Mesenchymal stem cell (in vitro differentiated cells and primary cell): ENCODE results near the gene EPG5.
"Not testable (repeated sequence)": the region's sequence is repeated elsewhere in the genome, so short reads cannot be mapped to it uniquely, and the experiment has no call there.

Experiments
- DNase-seq: peaks from one replicate; pipeline ENCODE4 v3.0.0-alpha.2; 2013
- H2AFZ ChIP-seq: one replicate; pipeline ENCODE4 v1.6.1; 2013; ENCODE audit warnings: low read depth, mild to moderate bottlenecking, control low read depth, inconsistent platforms, low read length, moderate library complexity
- H2AK5ac ChIP-seq: 2 replicates; pipeline ENCODE4 v1.6.1; 2013; ENCODE audit warnings: low read length, moderate library complexity, mild to moderate bottlenecking, inconsistent platforms; ENCODE audit not compliant: severe bottlenecking
- H2BK120ac ChIP-seq: one replicate; pipeline ENCODE4 v1.6.1; 2013; ENCODE audit warnings: low read depth, mild to moderate bottlenecking, inconsistent platforms, low read length, moderate library complexity
- H2BK12ac ChIP-seq, 2 experiments: one replicate each; pipeline ENCODE4 v1.6.1; 2013; ENCODE audit warnings: inconsistent platforms in 2 of 2, low read length in 2 of 2, mild to moderate bottlenecking in 2 of 2, moderate library complexity in 2 of 2, control low read depth in 1 of 2
- H2BK15ac ChIP-seq: one replicate; pipeline ENCODE4 v1.6.1; 2013; ENCODE audit warnings: mild to moderate bottlenecking, low read depth, inconsistent platforms; ENCODE audit not compliant: poor library complexity, severe bottlenecking
- H2BK5ac ChIP-seq: 2 replicates; pipeline ENCODE4 v1.6.1; 2013; ENCODE audit warnings: low read depth, mild to moderate bottlenecking, low read length, control low read depth, inconsistent platforms; ENCODE audit not compliant: poor library complexity, severe bottlenecking
- H3K14ac ChIP-seq, 2 experiments: one replicate each; pipeline ENCODE4 v1.6.1; 2013; ENCODE audit warnings: inconsistent platforms in 2 of 2, low read length in 2 of 2, control low read depth in 1 of 2, mild to moderate bottlenecking in 1 of 2, moderate library complexity in 1 of 2
- H3K18ac ChIP-seq, 2 experiments: one replicate each; pipeline ENCODE4 v1.6.1; 2013; ENCODE audit warnings: inconsistent platforms in 2 of 2, low read length in 2 of 2, control low read depth in 1 of 2, low read depth in 1 of 2, mild to moderate bottlenecking in 1 of 2
- H3K23ac ChIP-seq, 2 experiments: one replicate each; pipeline ENCODE4 v1.6.1; 2013; ENCODE audit warnings: inconsistent platforms in 2 of 2, low read length in 2 of 2, mild to moderate bottlenecking in 2 of 2, moderate library complexity in 2 of 2, control low read depth in 1 of 2
- H3K27ac ChIP-seq: 2 replicates; pipeline ENCODE4 v1.5.1; 2013; ENCODE audit warnings: mild to moderate bottlenecking, moderate library complexity, low read length, control low read depth, inconsistent platforms; ENCODE audit not compliant: poor library complexity, severe bottlenecking
- H3K27me3 ChIP-seq, 2 experiments: 2 replicates each; pipeline versions ENCODE4 v1.6.1 to v1.7.0; 2013; ENCODE audit warnings: low read length in 2 of 2, mild to moderate bottlenecking in 2 of 2, moderate library complexity in 2 of 2, control low read depth in 1 of 2, inconsistent platforms in 1 of 2; ENCODE audit not compliant: control insufficient read depth in 1 of 2, insufficient read depth in 1 of 2
- H3K36me3 ChIP-seq, 2 experiments: 2 replicates each; pipeline versions ENCODE4 v1.6.1 to v1.7.0; 2013; ENCODE audit warnings: low read length in 2 of 2, control low read depth in 1 of 2, inconsistent platforms in 1 of 2, low read depth in 1 of 2, mild to moderate bottlenecking in 1 of 2; ENCODE audit not compliant: insufficient read depth in 2 of 2, control insufficient read depth in 1 of 2
- H3K4ac ChIP-seq, 2 experiments: one replicate each; pipeline ENCODE4 v1.6.1; 2013; ENCODE audit warnings: inconsistent platforms in 2 of 2, low read length in 2 of 2, mild to moderate bottlenecking in 2 of 2, moderate library complexity in 2 of 2, control low read depth in 1 of 2, low read depth in 1 of 2
- H3K4me1 ChIP-seq: 2 replicates; pipeline ENCODE4 v1.6.1; 2013; ENCODE audit warnings: low read depth, low read length, control low read depth; ENCODE audit not compliant: control insufficient read depth, insufficient read depth
- H3K4me2 ChIP-seq: 2 replicates; pipeline ENCODE4 v1.6.1; 2013; ENCODE audit warnings: low read length, mild to moderate bottlenecking, inconsistent platforms; ENCODE audit not compliant: poor library complexity, severe bottlenecking
- H3K4me3 ChIP-seq, 2 experiments: 2 replicates each; pipeline versions ENCODE4 v1.5.1 to v1.7.0; 2013; ENCODE audit warnings: low read length in 2 of 2, mild to moderate bottlenecking in 2 of 2, control low read depth in 1 of 2, low read depth in 1 of 2; ENCODE audit not compliant: insufficient read depth in 1 of 2
- H3K79me1 ChIP-seq: replicated peaks from 2 replicates; pipeline ENCODE4 v1.6.1; 2013; ENCODE audit warnings: mild to moderate bottlenecking, control low read depth, low read length, inconsistent platforms; ENCODE audit not compliant: poor library complexity, severe bottlenecking
- H3K9ac ChIP-seq: 2 replicates; pipeline ENCODE4 v1.7.0; 2013; ENCODE audit warnings: mild to moderate bottlenecking, low read length, moderate library complexity
- H3K9me3 ChIP-seq: 2 replicates; pipeline ENCODE4 v1.7.0; 2013; ENCODE audit warnings: mild to moderate bottlenecking, low read length; ENCODE audit not compliant: control insufficient read depth
- H4K8ac ChIP-seq: one replicate; pipeline ENCODE4 v1.6.1; 2013; ENCODE audit warnings: inconsistent platforms, mild to moderate bottlenecking, low read length, moderate library complexity
- H4K91ac ChIP-seq: one replicate; pipeline ENCODE4 v1.6.1; 2013; ENCODE audit warnings: mild to moderate bottlenecking, low read length, inconsistent platforms
- WGBS: methylation state at CpG from one replicate; pipeline ENCODE4 v1.1.7; 2013; ENCODE audit warnings: mixed read lengths; 5-methylcytosine and 5-hydroxymethylcytosine counted together

The EPG5 gene

DNA sequence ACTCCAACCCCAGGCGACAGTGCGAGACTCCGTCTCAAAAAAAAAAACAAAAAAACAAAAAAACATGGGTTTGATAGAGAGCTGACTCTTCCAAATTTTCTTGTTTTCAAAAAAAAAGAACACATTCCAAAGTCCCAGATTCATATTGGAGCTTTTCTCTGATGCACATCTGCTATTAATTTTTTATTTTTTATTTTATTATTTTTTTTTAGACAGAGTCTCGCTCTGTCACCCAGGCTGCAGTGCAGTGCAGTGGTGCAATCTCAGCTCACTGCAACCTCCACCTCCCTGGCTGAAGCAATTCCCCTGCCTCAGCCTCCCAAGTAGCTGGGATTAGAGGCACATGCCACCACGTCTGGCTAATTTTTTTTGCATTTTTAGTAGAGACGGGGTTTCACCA is 25.4 kb upstream of the EPG5 start:
- not testable (repeated sequence) for DNase-seq, H4K8ac ChIP-seq, H3K23ac ChIP-seq, H3K9me3 ChIP-seq, H3K27me3 ChIP-seq, H2BK5ac ChIP-seq, H3K4me1 ChIP-seq, H3K4ac ChIP-seq, H3K4me2 ChIP-seq, H2AFZ ChIP-seq, H3K18ac ChIP-seq, H3K79me1 ChIP-seq, H3K27ac ChIP-seq, H2BK120ac ChIP-seq, H3K14ac ChIP-seq, H2BK15ac ChIP-seq, H2BK12ac ChIP-seq, H3K9ac ChIP-seq, H4K91ac ChIP-seq, H2AK5ac ChIP-seq, H3K4me3 ChIP-seq
- 99% methylated on average over 6 of the region's 6 CpGs for WGBS
- H3K36me3 ChIP-seq = peaks cover 11 to 30% of the 10 kb centered on the region in 2 experiments

GRCh38 chr18:45991788-45992187 is 24.7 kb upstream of the EPG5 start:
- Histone ChIP-seq H3K27ac (no peak overlapping the region), H4K91ac (no peak overlapping the region), H3K4me1 (peaks cover 2% of the 10 kb centered on the region), H3K9ac (no peak overlapping the region), H3K36me3 (peaks cover 11 to 36% of the 10 kb centered on the region in 2 experiments), H2BK5ac (no peak overlapping the region), H2AFZ (no peak overlapping the region), H3K14ac (no peak overlapping the region), H2BK15ac (no peak overlapping the region), H2BK12ac (no peak overlapping the region), H3K9me3 (no peaks in the 10 kb centered on the region), H3K27me3 (no peaks in the 10 kb centered on the region), H2AK5ac (no peak overlapping the region), H4K8ac (no peak overlapping the region), H3K23ac (no peak overlapping the region), H3K4me2 (no peak overlapping the region), H3K4ac (no peak overlapping the region), H3K79me1 (no peaks in the 10 kb centered on the region), H3K4me3 (no peak overlapping the region), H2BK120ac (no peak overlapping the region), H3K18ac (no peak overlapping the region)
- whole genome bisulfite sequencing = 100% methylated on average over 3 of the region's 3 CpGs
- DNase-seq = no peak

- Histone ChIP-seq H2BK120ac (no peak overlapping the region), H4K8ac (no peak overlapping the region), H3K9me3 (no peaks in the 10 kb centered on the region), H4K91ac (no peak overlapping the region), H3K14ac (no peak overlapping the region), H3K18ac (no peak overlapping the region), H3K27me3 (no peaks in the 10 kb centered on the region), H3K9ac (no peak overlapping the region), H2AK5ac (no peak overlapping the region), H2BK12ac (no peak overlapping the region), H3K4me1 (no peaks in the 10 kb centered on the region), H3K4me3 (no peak overlapping the region), H3K4me2 (no peak overlapping the region), H2AFZ (no peak overlapping the region), H3K4ac (no peak overlapping the region), H3K36me3 (peaks cover 7 to 22% of the 10 kb centered on the region in 2 experiments), H3K27ac (no peak overlapping the region), H2BK15ac (no peak overlapping the region), H3K23ac (no peak overlapping the region), H3K79me1 (no peaks in the 10 kb centered on the region), H2BK5ac (no peak overlapping the region)
- WGBS = 96% methylated on average over 4 of the region's 4 CpGs
- DNase-seq = no peak
These were observed 17.6 kb upstream of the EPG5 start for GRCh38 chr18:45984546-45985235.

DNA sequence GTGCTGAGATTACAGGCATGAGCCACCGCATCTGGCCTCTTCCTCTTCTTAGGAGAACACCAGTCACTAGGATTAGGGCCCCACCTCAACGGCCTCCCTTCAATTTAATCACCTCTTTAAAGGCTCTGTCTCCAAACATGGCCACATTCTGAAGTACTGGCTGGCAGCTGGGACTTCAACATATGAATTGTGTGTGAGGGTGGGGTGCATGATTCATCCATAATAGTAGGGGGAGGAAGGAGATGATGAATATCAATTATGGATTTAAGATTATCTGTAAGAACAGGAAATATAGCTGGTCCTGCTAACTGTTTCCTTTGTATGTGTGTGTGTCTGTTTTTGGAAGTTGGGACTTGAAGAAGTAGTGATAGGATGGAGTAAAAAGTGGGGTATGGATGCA is 14.7 kb upstream of the EPG5 start:
- Histone ChIP-seq H2BK5ac (no peak overlapping the region), H4K91ac (no peak overlapping the region), H2AK5ac (no peak overlapping the region), H2AFZ (no peak overlapping the region), H3K27ac (no peak overlapping the region), H3K4me1 (no peaks in the 10 kb centered on the region), H3K27me3 (no peaks in the 10 kb centered on the region), H3K23ac (no peak overlapping the region), H3K9me3 (no peaks in the 10 kb centered on the region), H3K18ac (no peak overlapping the region), H2BK12ac (no peak overlapping the region), H3K9ac (no peak overlapping the region), H2BK15ac (no peak overlapping the region), H3K4me3 (no peak overlapping the region), H2BK120ac (no peak overlapping the region), H3K36me3 (no peaks in the 10 kb centered on the region), H3K4me2 (no peak overlapping the region), H3K14ac (no peak overlapping the region), H3K79me1 (no peaks in the 10 kb centered on the region), H4K8ac (no peak overlapping the region), H3K4ac (no peak overlapping the region)
- no peak for DNase-seq
- 100% methylated on average over 1 of the region's 2 CpGs for WGBS
